H1 (cell line): Measurements from ENCODE around the gene AP5Z1. TPM values are rescaled to one million over a fixed set of nuclear protein-coding genes. Genes with fewer than 3 reads are reported as not detected.

Experiments used
- CTCF ChIA-PET: fragments of 300-600 bp; sonication (Branson Sonifier 250); formaldehyde crosslinking; loops from one replicate; lab custom pipeline; 2021; ENCODE audit not compliant: partially characterized antibody; lab: Charles Lee
- POLR2A ChIA-PET: fragments of 300-600 bp; sonication (Branson Sonifier 250); formaldehyde crosslinking; loops from one replicate; lab custom pipeline; 2021; ENCODE audit warnings: inconsistent platforms; ENCODE audit not compliant: partially characterized antibody; lab: Charles Lee
- DNase-seq, 2 experiments: peaks; one replicate each; pipeline versions ENCODE4 v3.0.0 to v3.0.0-alpha.2; 2010 to 2022; ENCODE audit warnings: low spot score in 2 of 2, low read depth in 1 of 2, mixed read lengths in 1 of 2
- FAIRE-seq: peaks from 2 replicates; lab custom pipeline; 2011; peaks lifted over from hg19 to GRCh38; lab: Jason Lieb, UNC
- H2AFZ ChIP-seq: 2 replicates; pipeline ENCODE4 v1.8.1; 2012; ENCODE audit warnings: low read length, inconsistent platforms
- H2AK5ac ChIP-seq: 2 replicates; pipeline ENCODE4 v1.6.1; 2013; ENCODE audit warnings: low read depth, low read length
- H2BK120ac ChIP-seq: replicated peaks from 2 replicates; pipeline ENCODE3; 2013; ENCODE audit warnings: low read depth, low read length, inconsistent platforms
- H2BK12ac ChIP-seq: 2 replicates; pipeline ENCODE4 v1.6.1; 2013; ENCODE audit warnings: low read depth, low read length
- H2BK15ac ChIP-seq: 2 replicates; pipeline ENCODE4 v1.6.1; 2013; ENCODE audit warnings: low read length
- H2BK20ac ChIP-seq: 2 replicates; pipeline ENCODE4 v1.6.1; 2013; ENCODE audit warnings: low read length
- H2BK5ac ChIP-seq: 2 replicates; pipeline ENCODE4 v1.6.1; 2013; ENCODE audit warnings: low read depth, low read length
- H3K14ac ChIP-seq: 2 replicates; pipeline ENCODE4 v1.6.1; 2013; ENCODE audit warnings: inconsistent platforms; ENCODE audit not compliant: insufficient read length
- H3K18ac ChIP-seq: 2 replicates; pipeline ENCODE4 v1.6.1; 2013; ENCODE audit warnings: low read length; ENCODE audit errors: extremely low read depth
- H3K23ac ChIP-seq: 2 replicates; pipeline ENCODE4 v1.6.1; 2013; ENCODE audit warnings: inconsistent platforms; ENCODE audit not compliant: insufficient read length
- H3K23me2 ChIP-seq: 2 replicates; pipeline ENCODE4 v1.6.1; 2013; ENCODE audit warnings: low read depth, low read length
- H3K27ac ChIP-seq: 2 replicates; pipeline ENCODE4 v1.6.1; 2011; ENCODE audit warnings: low read depth, low read length, inconsistent platforms
- H3K27me3 ChIP-seq, 4 experiments: replicated peaks in 1 of 4; 1 replicate in 1 of 4; 2 replicates in 3 of 4; pipeline versions ENCODE4 v1.6.1 to v1.8.1; 2011 to 2013; ENCODE audit warnings: low read length in 3 of 4, mild to moderate bottlenecking in 3 of 4, inconsistent platforms in 2 of 4, mixed read lengths in 2 of 4, moderate library complexity in 1 of 4; ENCODE audit not compliant: control insufficient read depth in 3 of 4, insufficient read depth in 3 of 4; ENCODE audit errors: extremely low read depth in 1 of 4
- H3K36me3 ChIP-seq, 4 experiments: 2 replicates each; pipeline versions ENCODE4 v1.6.1 to v1.8.1; 2011 to 2013; ENCODE audit warnings: mild to moderate bottlenecking in 4 of 4, low read length in 3 of 4, moderate library complexity in 2 of 4, control low read depth in 1 of 4, inconsistent platforms in 1 of 4; ENCODE audit not compliant: insufficient read depth in 4 of 4, control insufficient read depth in 2 of 4
- H3K4ac ChIP-seq: replicated peaks from 2 replicates; pipeline ENCODE3; 2013; ENCODE audit warnings: low read length, low read depth, mixed read lengths, inconsistent platforms; ENCODE audit not compliant: insufficient read length
- H3K4me1 ChIP-seq, 4 experiments: replicated peaks in 1 of 4; 1 replicate in 1 of 4; 2 replicates in 3 of 4; pipeline versions ENCODE4 v1.6.1 to v1.8.1; 2011 to 2013; ENCODE audit warnings: low read length in 3 of 4, inconsistent platforms in 2 of 4, mixed read lengths in 1 of 4; ENCODE audit not compliant: insufficient read depth in 4 of 4, control insufficient read depth in 3 of 4
- H3K4me2 ChIP-seq, 2 experiments: 2 replicates each; pipeline versions ENCODE4 v1.6.1 to v1.8.1; 2011 to 2013; ENCODE audit warnings: low read depth in 2 of 2, low read length in 2 of 2, control low read depth in 1 of 2, inconsistent platforms in 1 of 2, mild to moderate bottlenecking in 1 of 2; ENCODE audit not compliant: insufficient read depth in 1 of 2
- H3K4me3 ChIP-seq, 4 experiments: fragments of 200-600, 300-600 bp in 1 of 4; sonication (generic), shearing (Covaris generic), sonication (Bioruptor Twin) in 1 of 4; 2 replicates each; pipeline versions ENCODE4 v1.5.1 to v1.8.1; 2011 to 2016; ENCODE audit warnings: low read length in 4 of 4, low read depth in 3 of 4, control low read depth in 2 of 4, inconsistent platforms in 2 of 4, mild to moderate bottlenecking in 2 of 4, mixed read lengths in 1 of 4, moderate library complexity in 1 of 4; ENCODE audit not compliant: insufficient read depth in 2 of 4; ENCODE audit errors: extremely low read depth in 1 of 4
- H3K56ac ChIP-seq: replicated peaks from 2 replicates; pipeline ENCODE3; 2013; ENCODE audit warnings: low read depth, mild to moderate bottlenecking, mixed read lengths, low read length, inconsistent platforms; ENCODE audit not compliant: insufficient read length
- H3K79me1 ChIP-seq: 2 replicates; pipeline ENCODE4 v1.6.1; 2013; ENCODE audit warnings: low read depth, low read length, control low read depth
- H3K79me2 ChIP-seq, 2 experiments: 2 replicates each; pipeline versions ENCODE4 v1.6.1 to v1.8.1; 2012 to 2013; ENCODE audit warnings: low read length in 2 of 2, mild to moderate bottlenecking in 2 of 2, inconsistent platforms in 1 of 2; ENCODE audit not compliant: insufficient read depth in 2 of 2, control insufficient read depth in 1 of 2
- H3K9ac ChIP-seq, 4 experiments: replicated peaks in 1 of 4; 1 replicate in 1 of 4; 2 replicates in 3 of 4; pipeline versions ENCODE4 v1.6.1 to v1.8.1; 2011 to 2013; ENCODE audit warnings: low read depth in 3 of 4, low read length in 3 of 4, control low read depth in 2 of 4, mild to moderate bottlenecking in 2 of 4, moderate library complexity in 2 of 4, inconsistent platforms in 1 of 4; ENCODE audit errors: extremely low read depth in 1 of 4
- H3K9me3 ChIP-seq, 2 experiments: 2 replicates each; pipeline versions ENCODE4 v1.6.1 to v1.8.1; 2012 to 2013; ENCODE audit warnings: mild to moderate bottlenecking in 2 of 2, moderate library complexity in 2 of 2, control low read depth in 1 of 2, inconsistent platforms in 1 of 2, low read depth in 1 of 2, low read length in 1 of 2, mixed read lengths in 1 of 2; ENCODE audit not compliant: insufficient read depth in 2 of 2
- H4K20me1 ChIP-seq, 2 experiments: replicated peaks in 1 of 2; 2 replicates each; pipeline versions ENCODE3 to v1.8.1; 2011 to 2013; ENCODE audit warnings: inconsistent platforms in 2 of 2, low read length in 2 of 2, mild to moderate bottlenecking in 1 of 2; ENCODE audit not compliant: insufficient read depth in 2 of 2, control insufficient read depth in 1 of 2
- H4K5ac ChIP-seq: 2 replicates; pipeline ENCODE4 v1.6.1; 2013; ENCODE audit warnings: low read length, low read depth, mixed read lengths, inconsistent platforms; ENCODE audit not compliant: insufficient read length
- H4K8ac ChIP-seq: 2 replicates; pipeline ENCODE4 v1.8.0; 2013; ENCODE audit warnings: mild to moderate bottlenecking, moderate library complexity, low read length, inconsistent platforms; ENCODE audit not compliant: insufficient read depth; ENCODE audit errors: extremely low read depth
- H4K91ac ChIP-seq: replicated peaks from 2 replicates; pipeline ENCODE3; 2013; ENCODE audit warnings: low read length, mixed read lengths, inconsistent platforms; ENCODE audit not compliant: insufficient read length
- GTF2F1 ChIP-seq: IDR thresholded peaks from 2 replicates; pipeline ENCODE4 v1.6.1; 2012; ENCODE audit warnings: low read depth, low read length, improper control_type of control experiment, borderline replicate concordance
- whole genome bisulfite sequencing, 2 experiments: shearing (Covaris generic) in 1 of 2; methylation state at CpG; one replicate each; pipeline versions ENCODE4 v1.1.6 to v1.1.7; 2013 to 2015; ENCODE audit warnings: low lambda C conversion rate in 2 of 2, mixed read lengths in 2 of 2, inconsistent platforms in 1 of 2, low coverage in 1 of 2, missing lambda C conversion rate in 1 of 2; ENCODE audit not compliant: insufficient replicate concordance in 2 of 2, insufficient coverage in 1 of 2, insufficient read length in 1 of 2; ENCODE audit errors: extremely low coverage in 1 of 2, missing lambda C conversion rate in 1 of 2; 5-methylcytosine and 5-hydroxymethylcytosine counted together
- polyA plus RNA-seq, 7 experiments: library from polyadenylated mRNA; depleted of rRNA in 3 of 7; stranded (reverse) in 5 of 7; unstranded in 2 of 7; fragments of >200 nt in 5 of 7; fragments of 200-250 nt in 2 of 7; gene quantifications; 1 replicate in 5 of 7; 2 replicates in 1 of 7; 4 replicates in 1 of 7; pipeline versions ENCODE4 v1.2.1 to v1.2.3, GENCODE V29; 2011 to 2013; ENCODE audit warnings: missing spikeins in 2 of 7, mixed read lengths in 2 of 7
- total RNA-seq: library from RNA; stranded (reverse); fragmentation: NEBNext Ultra II Directional; extraction: Animal tissue kit (Norgen Biotek cat#: 25700); gene quantifications from 2 replicates; pipeline ENCODE4 v1.2.1, GENCODE V29; 2021

AP5Z1 gene
- total and polyA plus RNA-seq, 2 of the 8 experiments (the other 6 are each of a cell fraction or from before 2014, with no cell fraction given): 24.0 to 24.7 TPM

DNA sequence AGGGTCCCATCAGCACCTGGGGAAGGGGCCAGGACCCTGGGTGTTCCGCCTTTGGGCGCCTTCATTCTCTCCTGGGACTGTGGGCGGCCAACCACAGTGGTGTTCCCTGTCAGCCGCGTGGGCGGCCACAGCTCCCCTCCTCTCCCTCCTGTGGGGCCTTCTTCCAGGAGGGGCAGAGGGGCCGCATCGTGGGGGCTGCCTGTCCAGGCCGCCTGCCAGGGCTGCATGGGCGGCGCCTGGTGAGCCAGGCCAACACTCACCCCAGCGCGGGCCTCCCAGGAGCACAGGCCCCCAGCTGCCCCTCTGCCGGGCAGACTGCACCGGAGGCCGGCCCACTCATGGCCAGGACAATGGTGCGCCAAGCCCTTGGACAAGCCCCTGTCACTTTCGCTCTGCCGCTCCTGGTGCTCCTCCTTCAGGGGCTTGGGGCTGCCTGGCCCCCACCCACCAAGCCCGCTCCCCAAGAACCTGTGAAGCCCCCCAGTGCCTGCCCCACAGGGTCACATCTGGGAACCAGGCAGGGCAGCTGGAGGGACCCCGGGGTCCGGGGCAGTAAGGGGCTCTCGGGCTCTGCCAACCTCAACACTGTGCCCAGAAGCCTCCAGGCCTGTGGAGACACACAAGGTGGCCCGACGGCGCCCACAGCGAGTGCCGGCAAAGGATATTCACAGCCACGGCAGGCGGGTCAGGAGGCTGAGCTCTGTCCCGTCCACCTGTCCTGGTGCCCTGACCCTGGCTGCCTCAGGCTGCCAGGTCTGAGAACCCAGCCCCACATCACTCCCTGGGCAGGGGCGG lies 42.8 kb downstream of the AP5Z1 start:
- Histone ChIP-seq H2AFZ (no peak overlapping the region), H3K27ac (no peak overlapping the region), H4K20me1 (peaks cover 0 to 2% of the 10 kb centered on the region in 2 experiments), H3K14ac (no peak overlapping the region), H4K5ac (no peak overlapping the region), H3K4me3 (no peak overlapping the region), H3K79me1 (no peaks in the 10 kb centered on the region), H4K8ac (no peak overlapping the region), H3K79me2 (no peaks in the 10 kb centered on the region), H3K23me2 (no peaks in the 10 kb centered on the region), H4K91ac (no peak overlapping the region), H3K9me3 (no peaks in the 10 kb centered on the region), H3K4me2 (no peak overlapping the region), H3K4me1 (no peaks in the 10 kb centered on the region), H2BK20ac (no peak overlapping the region), H2AK5ac (no peak overlapping the region), H3K56ac (no peak overlapping the region), H2BK12ac (no peak overlapping the region), H3K23ac (no peak overlapping the region), H2BK5ac (no peak overlapping the region), H2BK15ac (no peak overlapping the region), H3K9ac (no peak overlapping the region), H3K27me3 (no peaks in the 10 kb centered on the region), H2BK120ac (no peak overlapping the region), H3K36me3 (no peaks in the 10 kb centered on the region), H3K4ac (no peak overlapping the region), H3K18ac (no peak overlapping the region)
- CTCF ChIA-PET: interaction anchor here (1.2 to 4.8 kb wide), 4 partner anchors 12 to 24 kb away, joined by 4 to 59 read pairs (median 20); no protein-coding TSS in a partner anchor
- 95% methylated on average over 22 of the region's 32 CpGs; no CpG with 5 or more reads in 1 of the 2 experiments for WGBS, 2 experiments
- no peak for FAIRE-seq
- TF ChIP-seq GTF2F1: no peak
- POLR2A ChIA-PET: interaction anchor here (0.7 kb wide), 1 partner anchor 18 kb away, joined by 3 read pairs; no protein-coding TSS in a partner anchor
- no peak for DNase-seq
